Kidney tubule cell (primary cell): ENCODE data around the gene QKI.
"Not testable (repeated sequence)": the region's sequence is repeated elsewhere in the genome, so short reads cannot be mapped to it uniquely, and the experiment has no call there.

Source experiments
- DNase-seq: peaks from one replicate; pipeline ENCODE4 v3.0.0-alpha.2; 2018; ENCODE audit warnings: low spot score

Gene QKI

DNA sequence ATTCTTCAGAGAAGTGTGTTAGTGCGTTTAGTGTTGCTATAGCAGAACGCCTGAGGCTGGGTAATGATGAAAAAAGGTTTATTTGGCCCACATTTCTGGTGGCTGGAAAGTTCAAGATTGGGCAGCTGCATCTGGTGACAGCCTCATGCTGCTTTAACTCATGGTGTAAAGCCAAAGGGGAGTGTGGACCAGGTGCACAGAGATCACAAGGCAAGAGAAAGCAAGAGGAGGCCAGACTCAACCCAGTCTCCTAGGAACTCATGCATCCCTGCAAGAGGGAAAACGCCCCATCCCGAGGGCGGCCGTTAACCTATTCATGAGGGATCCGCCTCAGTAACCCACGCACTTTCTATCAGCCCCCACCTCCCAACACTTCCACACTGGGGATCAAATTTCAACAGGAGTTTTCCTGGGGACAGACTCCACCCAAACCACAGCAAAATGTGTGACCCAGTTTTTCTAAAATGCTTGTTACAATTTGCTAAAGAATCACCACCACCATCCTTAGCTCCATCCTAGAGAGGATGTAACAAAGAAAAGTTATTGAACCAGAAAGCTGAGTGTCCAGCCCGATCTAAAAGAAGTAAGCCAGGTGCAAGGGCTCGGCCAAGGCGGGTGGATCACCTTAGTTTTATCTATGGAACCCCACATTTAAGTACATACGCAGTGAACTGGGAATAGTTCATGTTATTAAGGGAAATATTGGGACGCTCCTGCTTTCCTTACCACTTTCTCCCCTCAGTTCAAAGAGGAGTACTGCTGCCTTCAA lies 164.8 kb downstream of the QKI start:
- peak; percentile 31 for DNase-seq

DNA sequence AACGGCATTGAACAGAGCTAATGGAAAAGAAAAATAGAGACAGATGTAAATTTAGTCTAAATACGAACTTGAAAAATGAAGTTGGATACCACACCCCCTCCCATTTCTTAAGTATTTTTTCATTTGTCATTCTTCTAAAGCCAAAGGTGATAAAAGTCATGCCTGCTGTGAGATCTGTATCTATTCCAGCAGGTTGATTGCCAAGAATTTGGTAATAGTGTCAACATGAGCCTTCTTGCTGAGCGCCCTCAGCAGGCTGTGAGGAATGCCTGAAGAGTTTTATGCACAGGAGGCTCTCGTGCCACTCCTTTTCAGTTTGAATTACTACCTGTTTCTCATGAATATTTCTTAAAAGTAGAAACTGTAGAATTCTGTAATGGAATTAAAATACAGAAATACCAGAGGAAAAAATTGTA lies 165.4 kb downstream of the QKI start:
- DNase-seq = no peak

DNA sequence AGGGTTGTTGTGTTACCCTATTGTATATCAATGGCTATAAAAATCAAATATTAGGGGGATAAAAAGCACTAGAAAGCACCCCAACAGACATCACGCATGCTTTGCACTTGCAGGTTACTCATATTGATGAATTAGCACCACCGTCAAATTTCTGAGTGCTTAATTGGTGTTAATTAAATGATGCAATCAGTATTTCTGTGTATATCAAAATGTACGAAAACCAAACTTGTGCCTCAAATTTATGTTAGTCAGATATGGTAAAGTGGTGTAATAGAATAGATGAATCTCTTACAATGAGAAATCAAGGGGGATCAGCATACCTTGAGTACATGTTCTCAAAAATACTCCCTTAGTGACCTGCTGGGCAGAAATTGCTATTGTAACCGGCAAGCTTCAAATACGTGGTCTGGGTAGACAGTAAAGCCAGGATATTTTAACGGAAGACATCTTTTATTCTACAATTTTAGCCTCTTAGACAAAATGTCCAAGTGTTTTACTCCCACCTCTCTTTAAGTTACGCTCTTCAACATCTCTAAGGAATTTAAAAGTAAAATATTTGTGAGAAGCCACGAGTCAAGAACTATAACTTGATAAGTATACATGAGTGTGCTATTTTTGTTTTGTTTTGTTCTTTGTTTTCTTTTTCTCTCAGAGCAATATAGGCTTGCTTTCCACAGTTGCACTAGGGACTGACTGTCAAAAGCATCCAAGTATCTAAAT lies 166.0 kb downstream of the QKI start:
- no peak for DNase-seq

DNA sequence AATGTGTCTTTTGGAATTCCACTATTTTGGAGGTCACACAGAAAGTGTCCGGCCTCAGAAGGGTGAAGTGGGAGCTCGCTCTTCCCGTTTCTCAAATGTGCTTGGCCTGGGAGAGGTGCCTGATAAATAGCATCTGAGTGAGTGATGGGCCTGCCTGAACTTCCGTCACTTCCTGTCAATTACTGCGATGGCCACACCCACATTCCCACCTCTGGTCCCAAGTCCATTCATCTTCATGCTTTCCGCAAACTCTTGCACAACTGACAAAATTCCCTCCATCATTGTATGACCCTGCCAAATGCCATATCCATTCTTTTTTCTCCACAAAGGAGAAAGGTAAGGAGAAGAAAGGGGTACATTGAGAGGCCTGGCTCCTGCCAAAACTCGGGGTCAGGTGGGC lies 169.0 kb downstream of the QKI start:
- DNase-seq = no peak

DNA sequence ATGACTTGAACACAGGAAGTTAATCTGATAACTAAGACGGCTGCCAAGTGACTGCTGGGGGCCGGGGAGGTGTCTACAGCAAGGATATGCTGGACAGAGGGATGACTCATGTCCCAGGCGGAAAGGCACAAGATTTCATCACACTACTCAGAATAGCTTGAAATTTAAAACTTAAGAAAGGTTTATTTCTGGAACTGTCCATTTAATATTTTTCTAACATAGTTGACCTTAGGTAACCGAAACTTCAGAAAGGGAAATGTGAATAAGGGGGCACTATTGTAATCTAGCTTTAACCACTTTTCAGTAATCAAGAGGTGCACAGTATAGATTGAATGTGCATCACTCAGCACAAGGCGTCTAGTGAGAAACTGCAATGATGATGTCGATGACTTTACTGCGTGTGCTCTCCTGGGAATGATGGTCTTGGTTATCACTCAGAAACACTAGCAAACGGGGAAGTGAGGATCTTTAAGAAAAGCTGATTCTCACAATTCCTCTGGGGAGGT lies 171.5 kb downstream of the QKI start:
- DNase-seq = peak; percentile 91

DNA sequence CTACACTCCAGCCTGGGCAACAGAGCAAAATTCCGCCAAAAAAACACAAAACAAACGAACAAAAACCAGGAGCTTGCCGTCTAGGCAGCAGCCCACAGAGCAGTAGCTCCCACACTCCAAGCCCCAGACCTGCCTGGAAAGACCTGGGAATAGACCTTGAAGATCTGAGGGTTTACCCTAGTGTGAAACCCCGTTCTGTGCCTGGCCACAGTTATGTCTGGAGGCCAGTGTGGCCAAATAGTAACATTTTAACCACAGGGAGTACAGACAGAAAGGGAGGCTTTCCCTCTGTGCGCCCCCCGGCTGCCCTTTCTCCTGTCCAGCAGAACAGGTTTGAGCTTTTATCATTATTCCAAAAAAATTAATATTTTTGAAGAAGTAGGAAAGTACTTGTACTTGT lies 172.4 kb downstream of the QKI start:
- DNase-seq = no peak

DNA sequence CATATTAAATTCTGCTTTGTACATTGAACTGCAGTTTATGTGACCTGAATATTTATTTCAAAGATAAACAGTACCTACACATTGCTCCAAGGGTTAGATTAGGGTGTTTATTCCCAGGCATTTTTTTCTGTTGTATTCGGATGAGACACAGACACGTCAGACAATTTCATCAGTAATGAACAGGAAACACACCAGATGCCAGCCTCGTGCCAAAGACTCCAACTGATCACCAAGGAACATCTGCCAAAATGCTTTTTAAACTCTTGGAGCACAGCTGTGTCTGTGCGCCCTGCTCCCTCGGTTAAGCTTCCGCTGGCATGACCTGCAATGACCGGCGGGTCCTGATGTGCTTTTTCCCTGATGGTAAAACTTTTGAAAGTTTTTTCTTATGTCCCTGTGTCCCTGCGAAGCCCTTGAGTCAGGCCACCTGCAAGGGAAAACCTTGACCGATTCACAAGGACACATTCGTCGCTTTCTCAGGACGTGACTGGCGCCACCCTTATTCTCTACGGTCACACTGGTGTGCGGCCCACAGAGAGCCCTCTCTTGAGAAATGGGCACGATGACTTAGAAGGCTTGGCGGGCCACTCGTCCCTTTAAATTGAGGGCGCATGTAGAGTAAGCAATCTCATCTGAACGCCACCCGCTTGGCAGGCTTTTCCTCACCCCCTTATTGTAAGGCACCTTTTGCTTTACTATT lies 173.9 kb downstream of the QKI start:
- no peak for DNase-seq

DNA sequence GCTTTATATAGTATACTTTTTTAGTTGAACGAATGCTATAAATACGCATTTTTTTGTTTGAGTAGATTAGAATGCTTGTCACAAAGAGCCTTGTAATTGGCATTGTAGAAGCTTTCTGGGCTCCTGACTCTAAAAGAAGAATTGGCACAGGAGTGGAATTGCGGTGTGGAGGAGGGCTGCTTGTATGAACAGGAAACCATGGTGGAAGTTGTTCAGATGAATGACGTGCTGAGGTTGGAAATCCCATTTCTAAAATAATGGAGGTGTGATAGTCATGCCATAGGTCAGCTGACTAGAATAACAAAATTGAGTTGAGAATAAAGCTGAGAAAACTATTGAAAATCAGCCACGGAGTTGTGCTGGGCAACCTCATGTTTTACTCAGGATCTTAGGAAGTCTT lies 174.9 kb downstream of the QKI start:
- no peak for DNase-seq

DNA sequence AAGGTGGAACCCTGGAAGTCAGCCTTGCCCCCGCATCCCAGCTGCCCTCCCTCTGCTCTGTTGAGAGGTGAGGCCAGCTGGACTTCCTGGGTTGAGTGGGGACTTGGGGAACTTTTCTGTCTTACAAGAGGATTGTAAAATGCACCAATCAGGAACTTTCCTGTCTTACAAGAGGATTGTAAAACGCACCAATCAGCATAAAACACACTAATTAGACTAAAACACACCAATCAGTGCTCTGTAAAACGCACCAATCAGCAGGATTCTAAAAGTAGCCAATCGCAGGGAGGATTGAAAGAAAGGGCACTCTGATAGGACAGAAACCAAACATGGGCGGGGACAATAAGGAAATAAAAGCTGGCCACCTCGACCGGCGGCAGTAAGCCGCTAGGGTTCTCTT lies 175.6 kb downstream of the QKI start:
- DNase-seq = not testable (repeated sequence)

DNA sequence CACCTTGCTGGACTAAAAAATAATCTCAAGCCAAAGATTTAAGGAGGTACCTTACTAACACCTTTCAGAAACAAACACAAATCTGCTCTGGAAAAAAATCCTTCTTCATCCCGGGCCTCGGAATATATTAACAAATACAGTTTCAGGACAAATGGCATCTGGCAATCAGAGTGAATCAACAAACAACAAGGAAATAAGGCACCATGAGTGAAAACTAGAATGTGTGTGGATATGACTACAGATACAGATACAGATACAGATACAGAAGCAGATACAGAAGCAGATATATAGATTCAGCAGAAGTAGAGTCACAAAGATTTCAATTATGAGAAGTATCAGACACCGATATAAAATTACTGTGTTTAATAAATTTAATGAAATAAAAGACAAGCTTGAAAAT lies 178.4 kb downstream of the QKI start:
- DNase-seq = no peak

DNA sequence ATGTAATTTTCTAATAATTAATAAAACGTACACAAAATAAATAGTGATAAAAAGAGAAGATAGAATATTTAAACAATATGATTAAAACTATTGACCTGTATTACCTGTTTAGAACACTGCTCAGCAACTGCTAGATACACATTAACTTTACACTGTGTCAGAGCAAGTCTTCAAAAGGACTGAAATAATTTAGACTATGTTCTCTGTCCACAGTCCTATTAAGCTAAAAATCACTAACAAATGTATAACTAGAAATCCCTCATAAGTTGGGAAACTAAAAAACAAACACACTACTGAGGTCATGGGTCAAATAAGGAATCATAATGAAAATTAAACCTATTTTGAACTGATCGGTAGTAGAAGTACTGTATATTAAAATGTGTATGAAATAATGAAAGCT lies 181.7 kb downstream of the QKI start:
- no peak for DNase-seq

DNA sequence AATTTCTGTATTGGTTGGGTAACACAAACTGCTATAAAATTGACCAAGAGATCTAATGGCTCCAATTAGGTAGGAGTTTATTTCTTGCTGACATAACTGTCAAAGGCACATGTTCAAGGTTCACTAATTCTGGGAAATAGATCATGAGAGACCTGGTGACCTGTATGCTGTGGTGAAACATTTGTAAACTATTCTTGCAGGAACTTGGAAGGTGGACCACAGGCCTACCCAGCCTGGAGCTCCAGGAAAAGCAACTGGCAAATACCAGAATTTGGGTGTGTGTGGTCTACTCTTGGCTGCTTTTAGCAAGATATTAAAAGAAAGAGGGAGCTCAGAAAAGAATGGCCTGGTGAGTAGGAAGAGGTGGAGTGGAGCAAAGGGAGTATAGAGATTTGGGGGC lies 184.6 kb downstream of the QKI start:
- DNase-seq = peak; percentile 29

DNA sequence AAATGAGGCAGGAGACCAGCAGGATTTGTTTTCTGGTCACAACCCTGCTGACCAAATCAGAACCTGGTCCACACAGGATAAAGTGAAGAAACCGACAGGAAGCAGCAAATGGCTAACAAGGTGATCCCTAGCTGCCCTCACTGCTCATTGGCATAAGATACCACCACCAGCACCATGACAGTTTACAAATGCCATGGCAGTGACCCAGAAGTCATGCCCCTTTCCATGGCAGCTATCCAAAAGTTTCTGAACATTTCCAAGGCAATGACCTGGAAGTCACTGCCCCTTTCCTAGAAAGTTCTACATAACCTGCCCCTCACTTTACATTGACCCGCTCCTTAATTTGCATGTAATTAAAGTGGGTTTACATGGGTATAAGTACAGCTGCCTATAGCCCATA lies 185.2 kb downstream of the QKI start:
- DNase-seq = no peak

DNA sequence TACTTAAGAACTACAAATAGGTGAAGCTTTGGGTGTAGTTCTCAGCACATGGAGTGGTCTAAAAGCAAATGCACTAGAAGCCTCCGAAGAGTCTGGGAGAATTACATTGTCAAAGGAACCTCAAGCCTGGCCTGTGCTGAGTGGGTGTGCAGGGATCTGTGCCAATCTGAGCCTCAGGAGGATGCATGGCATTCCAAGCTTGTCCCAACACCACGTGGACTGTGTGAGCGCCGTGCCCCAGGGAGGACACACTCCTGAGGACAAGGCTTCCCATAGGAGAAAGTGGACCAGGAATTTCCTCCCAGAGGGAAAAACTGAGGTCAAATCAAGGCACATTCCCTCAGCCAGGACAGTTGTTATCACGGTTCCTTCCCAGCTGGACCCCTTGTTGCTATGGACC lies 185.8 kb downstream of the QKI start:
- DNase-seq = no peak

DNA sequence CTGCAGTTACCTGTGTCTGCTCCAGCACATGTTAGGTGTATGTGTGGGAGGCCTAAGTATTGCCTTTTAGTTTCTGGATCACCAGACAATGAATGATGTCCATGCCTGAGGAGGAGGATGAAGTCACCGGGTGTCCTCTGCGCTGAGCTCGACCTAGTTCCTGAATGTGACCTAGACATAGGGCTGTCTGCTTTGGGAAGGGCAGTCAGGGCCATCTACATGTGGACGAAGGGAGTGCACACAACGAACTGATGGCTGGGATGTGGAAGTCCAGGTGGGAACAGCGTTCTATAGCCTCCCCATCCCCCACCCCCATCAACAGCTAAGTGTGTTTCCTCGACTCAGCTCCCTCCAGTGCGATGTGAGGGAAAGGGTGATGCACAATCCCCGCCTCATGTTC lies 186.3 kb downstream of the QKI start:
- DNase-seq = no peak

DNA sequence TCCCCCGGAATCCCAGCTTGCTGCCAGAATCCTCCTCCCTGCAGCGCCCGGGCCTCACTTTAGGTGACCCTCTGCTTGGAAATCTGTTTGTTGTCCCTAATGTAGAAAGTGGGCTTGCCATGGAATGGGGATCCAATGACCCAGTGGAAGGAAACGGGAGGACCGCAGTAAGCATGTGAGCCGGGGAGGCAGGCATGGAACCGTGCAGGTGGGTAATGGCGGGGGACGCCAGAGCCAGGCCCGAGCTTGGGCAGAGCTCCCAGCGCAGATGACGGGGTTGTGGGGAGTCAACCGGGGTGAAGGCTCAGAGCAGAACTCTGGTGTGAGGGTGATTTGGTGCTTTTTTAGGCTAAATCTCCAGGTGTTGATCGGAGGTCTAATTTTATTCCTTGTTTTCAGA lies 188.3 kb downstream of the QKI start:
- no peak for DNase-seq

DNA sequence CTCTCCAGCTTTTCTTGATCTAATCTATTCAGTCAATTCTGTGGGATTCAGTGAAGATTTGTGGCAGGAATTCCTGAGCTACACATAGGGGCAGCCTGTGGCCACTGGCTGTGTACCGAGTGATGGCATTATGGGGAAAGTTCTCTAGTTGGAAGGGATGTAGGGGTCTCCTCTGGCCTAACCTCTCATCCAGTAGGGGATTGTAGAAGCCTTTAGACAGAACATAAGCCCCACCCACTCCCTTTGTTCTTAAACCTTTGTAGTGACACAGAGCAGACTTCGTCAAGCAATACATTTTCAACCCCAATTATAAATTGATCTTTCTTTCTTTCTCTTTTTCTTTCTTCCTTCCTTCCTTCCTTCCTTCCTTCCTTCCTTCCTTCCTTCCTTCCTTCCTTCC lies 188.9 kb downstream of the QKI start:
- no peak for DNase-seq

DNA sequence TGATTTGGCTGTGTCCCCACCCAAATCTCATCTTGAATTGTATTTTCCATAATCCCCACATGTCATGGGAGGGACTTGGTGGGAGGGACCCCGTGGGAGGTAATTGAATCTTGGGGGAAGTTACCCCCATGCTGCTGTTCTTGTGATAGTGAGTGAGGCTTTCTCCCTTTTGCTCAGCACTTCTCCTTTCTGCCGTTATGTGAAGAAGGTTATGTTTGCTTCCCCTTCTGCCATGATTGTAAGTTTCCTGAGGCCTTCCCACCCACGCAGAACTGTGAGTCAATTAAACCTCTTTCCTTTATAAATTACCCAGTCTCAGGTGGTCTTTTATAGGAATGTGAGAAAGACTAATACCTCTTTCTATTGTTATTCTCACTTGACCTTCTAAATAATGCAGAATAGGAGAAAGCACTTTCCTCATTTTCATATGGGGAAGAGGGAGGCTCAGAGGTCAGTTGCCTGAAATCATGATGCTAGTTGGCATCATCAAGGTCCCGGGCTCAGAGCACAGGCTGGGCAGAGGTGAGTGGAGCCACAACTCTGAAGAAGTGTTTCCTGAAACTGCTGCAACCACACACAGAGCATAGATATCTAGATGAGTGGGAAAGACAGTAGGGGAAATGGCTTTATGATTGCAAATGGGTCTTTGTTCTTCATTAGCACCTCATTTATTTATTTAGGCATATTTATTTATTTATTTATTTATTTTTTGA lies 191.0 kb downstream of the QKI start:
- no peak for DNase-seq

DNA sequence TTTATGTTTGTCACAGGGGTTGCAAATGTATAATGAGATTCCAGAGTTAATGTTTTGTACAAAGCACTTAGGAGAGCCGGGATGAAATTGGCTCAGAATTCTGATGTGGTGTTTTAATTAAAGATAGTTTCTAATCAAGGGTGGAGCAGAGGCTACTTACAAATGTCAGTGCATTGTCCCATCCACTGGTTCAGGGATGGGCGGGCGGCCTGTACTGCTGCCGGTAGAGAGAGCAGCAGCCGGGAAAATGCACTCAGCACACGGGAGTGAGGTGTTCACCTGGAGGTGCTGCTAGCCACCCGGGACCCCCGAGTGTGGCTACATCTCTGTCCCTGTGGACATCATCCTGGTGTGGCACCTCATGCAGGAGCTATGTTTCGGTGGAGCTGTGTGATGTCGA lies 193.3 kb downstream of the QKI start:
- DNase-seq = no peak

DNA sequence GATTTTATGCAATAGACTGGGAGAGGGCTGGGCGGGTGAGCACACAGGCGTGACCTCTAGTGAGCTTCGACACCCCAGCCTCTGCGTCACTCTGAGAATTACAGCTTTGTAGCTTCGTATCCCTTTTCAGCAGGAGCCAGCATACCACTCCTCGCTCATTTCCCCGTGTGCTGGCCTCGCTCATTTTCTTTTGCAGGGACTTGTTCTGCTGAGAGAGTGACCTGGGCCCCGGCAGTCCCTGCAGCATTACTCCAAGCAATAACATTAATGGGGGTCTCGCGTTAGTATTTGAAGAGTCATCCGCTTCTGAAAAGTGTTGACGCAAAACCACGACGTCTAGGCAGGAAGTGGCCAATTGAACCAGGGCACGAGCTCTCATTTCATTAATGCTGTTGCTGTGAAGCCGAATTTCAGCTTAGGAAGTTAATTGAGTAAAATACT lies 193.7 kb downstream of the QKI start:
- no peak for DNase-seq

DNA sequence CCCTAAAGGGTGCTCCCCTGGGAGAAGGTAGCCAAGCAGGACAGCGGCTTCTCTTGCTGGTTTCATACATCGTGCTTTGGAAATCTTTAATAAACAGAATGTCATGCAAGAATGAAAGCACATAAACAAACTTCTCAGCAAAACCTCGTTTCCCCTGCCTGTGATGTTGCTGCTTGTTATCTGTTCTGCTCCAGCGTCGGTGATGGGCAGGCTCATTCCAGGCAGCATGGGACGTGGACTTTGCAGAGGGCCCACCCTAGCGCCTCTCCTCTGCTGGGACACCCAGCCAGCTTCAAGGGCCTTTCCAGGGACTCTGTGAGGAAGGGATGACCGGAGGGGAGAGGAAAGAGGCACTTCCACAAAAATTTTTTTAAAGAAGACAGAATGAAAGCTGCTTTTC lies 197.7 kb downstream of the QKI start:
- no peak for DNase-seq

DNA sequence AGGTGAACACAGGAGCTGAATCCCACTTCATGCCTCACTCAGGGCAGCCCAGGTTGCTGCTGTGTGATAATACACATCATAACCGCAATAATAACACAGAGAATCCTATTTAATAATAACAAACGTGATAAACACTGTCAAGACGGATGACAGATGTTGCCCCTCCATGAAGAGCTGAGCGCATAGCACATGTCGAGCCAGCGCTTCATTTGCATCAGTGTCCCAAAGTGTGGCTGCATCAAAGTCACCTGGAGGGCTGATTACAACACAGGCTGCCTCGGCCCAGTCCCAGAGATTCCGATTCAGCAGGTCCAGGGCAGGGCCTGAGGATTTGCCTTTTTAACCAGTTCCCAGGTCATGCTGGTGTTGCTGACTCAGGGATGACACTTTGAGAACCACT lies 198.5 kb downstream of the QKI start:
- DNase-seq = no peak
